KMS-11 (cell line): ENCODE measurements around the gene SPTB.

Source experiments
- H2AFZ ChIP-seq: fragments of 200-600 bp; sonication (generic); 2 replicates; pipeline ENCODE4 v1.6.1; 2016; ENCODE audit warnings: antibody characterized with exemption, mixed run types, low read depth
- H3K27ac ChIP-seq: fragments of 200-600 bp; sonication (generic); 2 replicates; pipeline ENCODE4 v1.6.1; 2016; ENCODE audit warnings: mild to moderate bottlenecking, mixed run types
- H3K27me3 ChIP-seq: fragments of 200-600 bp; sonication (generic); 2 replicates; pipeline ENCODE4 v1.6.1; 2017; ENCODE audit warnings: mild to moderate bottlenecking, low read depth, mixed run types, moderate library complexity; ENCODE audit not compliant: insufficient read depth
- H3K36me3 ChIP-seq: fragments of 200-600 bp; sonication (generic); 2 replicates; pipeline ENCODE4 v1.6.1; 2017; ENCODE audit warnings: mild to moderate bottlenecking, mixed run types; ENCODE audit not compliant: insufficient read depth
- H3K4me1 ChIP-seq: fragments of 200-600 bp; sonication (generic); 2 replicates; pipeline ENCODE4 v1.6.1; 2016; ENCODE audit warnings: mild to moderate bottlenecking, low read depth, mixed run types; ENCODE audit not compliant: poor library complexity, severe bottlenecking
- H3K4me2 ChIP-seq: fragments of 200-600 bp; sonication (generic); 2 replicates; pipeline ENCODE4 v1.7.0; 2016; ENCODE audit warnings: mild to moderate bottlenecking, mixed run types
- H3K4me3 ChIP-seq: fragments of 200-600 bp; sonication (generic); IDR thresholded peaks from 2 replicates; pipeline ENCODE4 v1.6.1; 2017; ENCODE audit warnings: low read depth, low read length, mixed read lengths; ENCODE audit not compliant: insufficient read depth
- H3K79me2 ChIP-seq: fragments of 200-600 bp; sonication (generic); 2 replicates; pipeline ENCODE4 v1.6.1; 2016; ENCODE audit warnings: low read depth, mixed run types; ENCODE audit not compliant: insufficient read depth
- H3K9ac ChIP-seq: fragments of 200-600 bp; sonication (generic); 2 replicates; pipeline ENCODE4 v1.6.1; 2016; ENCODE audit warnings: mild to moderate bottlenecking, mixed run types
- H4K20me1 ChIP-seq: fragments of 200-600 bp; sonication (generic); 2 replicates; pipeline ENCODE4 v1.6.1; 2016; ENCODE audit warnings: mild to moderate bottlenecking, mixed run types; ENCODE audit not compliant: insufficient read depth
- CTCF ChIP-seq: fragments of 200-600 bp; sonication (generic); conservative IDR thresholded peaks from 2 replicates; pipeline ENCODE4 v1.6.1; 2017; ENCODE audit warnings: low read depth, mild to moderate bottlenecking, antibody characterized with exemption, low read length, moderate library complexity, mixed read lengths

SPTB gene

GRCh38 chr14:64770751-64771150 is 109.0 kb downstream of the SPTB start:
- Histone ChIP-seq H3K36me3 (no peaks in the 10 kb centered on the region), H4K20me1 (no peaks in the 10 kb centered on the region), H3K9ac (no peak overlapping the region), H2AFZ (no peak overlapping the region), H3K4me2 (no peak overlapping the region), H3K79me2 (no peaks in the 10 kb centered on the region), H3K27me3 (no peaks in the 10 kb centered on the region), H3K4me3 (no peak overlapping the region), H3K27ac (no peak overlapping the region), H3K4me1 (no peaks in the 10 kb centered on the region)
- TF ChIP-seq CTCF = no peak

- no peak overlapping the region for H3K4me3 ChIP-seq
- no peaks in the 10 kb centered on the region for H3K79me2 ChIP-seq
- H3K4me1 ChIP-seq = no peaks in the 10 kb centered on the region
- H3K4me2 ChIP-seq = no peak overlapping the region
- no peaks in the 10 kb centered on the region for H3K36me3 ChIP-seq
- TF ChIP-seq CTCF = no peak
- no peaks in the 10 kb centered on the region for H3K27me3 ChIP-seq
- no peaks in the 10 kb centered on the region for H4K20me1 ChIP-seq
- no peak overlapping the region for H2AFZ ChIP-seq
- H3K27ac ChIP-seq = no peak overlapping the region
- H3K9ac ChIP-seq = no peak overlapping the region
Measured at GRCh38 chr14:64769096-64770020, 110.3 kb downstream of the SPTB start.

DNA sequence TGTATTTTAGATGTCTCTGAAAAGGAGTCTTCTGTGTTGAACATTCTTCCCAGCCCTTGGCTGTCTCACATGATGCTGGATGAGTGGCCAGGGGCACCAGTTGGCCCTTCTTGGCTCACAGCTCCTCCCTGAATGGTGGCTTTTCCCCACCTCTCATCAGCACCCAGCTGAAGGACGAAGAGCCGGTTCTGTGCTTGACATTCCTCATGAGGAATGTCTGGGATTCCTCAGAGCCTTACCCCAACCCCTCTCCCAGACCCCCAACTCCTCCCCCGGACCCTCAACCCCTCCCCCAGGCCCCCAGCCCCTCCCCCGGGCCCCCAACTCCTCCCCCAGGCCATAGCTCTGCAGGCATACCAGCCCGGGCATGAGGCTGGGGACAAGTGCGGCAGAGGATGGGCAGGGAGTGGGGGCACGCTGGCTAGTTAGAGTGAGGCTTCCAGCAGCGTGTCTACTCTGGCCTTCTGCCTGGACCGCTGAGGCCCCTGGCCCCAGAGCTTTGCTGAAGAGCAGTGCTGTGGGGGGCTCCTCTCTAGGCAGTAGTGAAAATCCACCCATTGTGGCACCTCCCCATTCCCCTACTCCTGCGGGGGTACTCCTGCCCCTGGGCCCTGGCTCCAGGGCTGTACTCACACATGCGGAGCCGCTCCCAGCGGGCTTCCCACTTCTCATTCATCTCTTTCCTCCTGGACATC is 111.2 kb downstream of the SPTB start:
- no peak for TF ChIP-seq CTCF

GRCh38 chr14:64767215-64767964 is 112.3 kb downstream of the SPTB start:
- Histone ChIP-seq H3K27me3 (no peaks in the 10 kb centered on the region), H3K4me2 (no peak overlapping the region), H3K27ac (no peak overlapping the region), H3K79me2 (no peaks in the 10 kb centered on the region), H3K4me3 (no peak overlapping the region), H2AFZ (no peak overlapping the region), H3K36me3 (no peaks in the 10 kb centered on the region), H3K9ac (no peak overlapping the region), H4K20me1 (no peaks in the 10 kb centered on the region), H3K4me1 (no peaks in the 10 kb centered on the region)
- no peak for TF ChIP-seq CTCF

More for the DNA sequence above, 111.2 kb downstream of the SPTB start:
- H3K9ac ChIP-seq = no peak overlapping the region
- H4K20me1 ChIP-seq = no peaks in the 10 kb centered on the region
- H3K27me3 ChIP-seq = no peaks in the 10 kb centered on the region
- H3K4me2 ChIP-seq = no peak overlapping the region
- H3K36me3 ChIP-seq = no peaks in the 10 kb centered on the region
- H3K4me3 ChIP-seq = no peak overlapping the region
- no peaks in the 10 kb centered on the region for H3K79me2 ChIP-seq
- no peaks in the 10 kb centered on the region for H3K4me1 ChIP-seq
- H2AFZ ChIP-seq = no peak overlapping the region
- H3K27ac ChIP-seq = no peak overlapping the region
